ENCODE data around the gene APOB.

Gene APOB

GRCh38 chr2:21043744-21044532 is at the start of gene APOB:
TSS of gene APOB (minus strand) at chr2:21044073. CDS start at chr2:21043945, 128 bp downstream.
- no peak for DNase-seq (ENCODE audit: low read depth in 2 of 2)

- DNase-seq (ENCODE audit: low read depth in 2 of 2), result no peak
Measured at GRCh38 chr2:21092308-21092869, 48.5 kb upstream of the APOB start.

- DNase-seq (ENCODE audit: low read depth in 2 of 2), result no peak
Measured at GRCh38 chr2:21084401-21084800, 40.5 kb upstream of the APOB start.

GRCh38 chr2:21083482-21083881 is 39.6 kb upstream of the APOB start:
- DNase-seq (ENCODE audit: low read depth in 2 of 2), result no peak

GRCh38 chr2:21078296-21078695 is 34.4 kb upstream of the APOB start:
- no peak for DNase-seq (ENCODE audit: low read depth in 2 of 2)

GRCh38 chr2:21072477-21073242 is 28.8 kb upstream of the APOB start:
- DNase-seq (ENCODE audit: low read depth in 2 of 2), result no peak

- no peak for DNase-seq (ENCODE audit: low read depth in 2 of 2)
Measured at GRCh38 chr2:21070341-21071257, 26.7 kb upstream of the APOB start.

GRCh38 chr2:21069746-21070340 is 26.0 kb upstream of the APOB start:
- DNase-seq (ENCODE audit: low read depth in 2 of 2), result no peak

GRCh38 chr2:21067859-21068537 is 24.1 kb upstream of the APOB start:
- DNase-seq (ENCODE audit: low read depth in 2 of 2), result no peak

- DNase-seq (ENCODE audit: low read depth in 2 of 2), result no peak
Measured at GRCh38 chr2:21067125-21067524, 23.3 kb upstream of the APOB start.

- no peak for DNase-seq (ENCODE audit: low read depth in 2 of 2)
Measured at GRCh38 chr2:21059885-21060610, 16.2 kb upstream of the APOB start.

GRCh38 chr2:21057097-21057496 is 13.2 kb upstream of the APOB start:
- DNase-seq (ENCODE audit: low read depth in 2 of 2), result no peak

GRCh38 chr2:21055879-21056790 is 12.3 kb upstream of the APOB start:
- DNase-seq (ENCODE audit: low read depth in 2 of 2), result no peak

GRCh38 chr2:21055451-21055850 is 11.6 kb upstream of the APOB start:
- DNase-seq (ENCODE audit: low read depth in 2 of 2), result no peak

GRCh38 chr2:21054011-21054410 is 10.1 kb upstream of the APOB start:
- no peak for DNase-seq (ENCODE audit: low read depth in 2 of 2)

- DNase-seq (ENCODE audit: low read depth in 2 of 2), result no peak
Measured at GRCh38 chr2:21052044-21052443, 8.2 kb upstream of the APOB start.

- DNase-seq (ENCODE audit: low read depth in 2 of 2), result no peak
Measured at GRCh38 chr2:21050164-21050563, 6.3 kb upstream of the APOB start.

- DNase-seq (ENCODE audit: low read depth in 2 of 2), result no peak
Measured at GRCh38 chr2:21047141-21048009, 3.5 kb upstream of the APOB start.

All from stimulated activated CD4-positive, alpha-beta T cell treated with anti-CD3 and anti-CD28 coated beads, Interleukin-1b, Interleukin-23, amount 100 ng/mL, for 4 hours (primary cell).